A673 (cell line): Measurements from ENCODE around the gene KIRREL3.
"Not testable (repeated sequence)": the region's sequence is repeated elsewhere in the genome, so short reads cannot be mapped to it uniquely, and the experiment has no call there.

Experiments
- EZH2 ChIP-seq: fragments of 200-600 bp; sonication (generic); IDR thresholded peaks from 2 replicates; pipeline ENCODE4 v1.6.1; 2017; ENCODE audit warnings: borderline replicate concordance, low read depth, mild to moderate bottlenecking, mixed read lengths, antibody characterized with exemption, low read length; ENCODE audit not compliant: poor library complexity, severe bottlenecking
- TF ChIP-seq, protein P1 (sequence below): fragments of 300-800, 200-600 bp; sonication (generic); conservative IDR thresholded peaks from 2 replicates; pipeline ENCODE4 v1.5.1; 2017; ENCODE audit warnings: low read depth, mild to moderate bottlenecking, antibody characterized with exemption, low read length, moderate library complexity, mixed read lengths

DNA sequence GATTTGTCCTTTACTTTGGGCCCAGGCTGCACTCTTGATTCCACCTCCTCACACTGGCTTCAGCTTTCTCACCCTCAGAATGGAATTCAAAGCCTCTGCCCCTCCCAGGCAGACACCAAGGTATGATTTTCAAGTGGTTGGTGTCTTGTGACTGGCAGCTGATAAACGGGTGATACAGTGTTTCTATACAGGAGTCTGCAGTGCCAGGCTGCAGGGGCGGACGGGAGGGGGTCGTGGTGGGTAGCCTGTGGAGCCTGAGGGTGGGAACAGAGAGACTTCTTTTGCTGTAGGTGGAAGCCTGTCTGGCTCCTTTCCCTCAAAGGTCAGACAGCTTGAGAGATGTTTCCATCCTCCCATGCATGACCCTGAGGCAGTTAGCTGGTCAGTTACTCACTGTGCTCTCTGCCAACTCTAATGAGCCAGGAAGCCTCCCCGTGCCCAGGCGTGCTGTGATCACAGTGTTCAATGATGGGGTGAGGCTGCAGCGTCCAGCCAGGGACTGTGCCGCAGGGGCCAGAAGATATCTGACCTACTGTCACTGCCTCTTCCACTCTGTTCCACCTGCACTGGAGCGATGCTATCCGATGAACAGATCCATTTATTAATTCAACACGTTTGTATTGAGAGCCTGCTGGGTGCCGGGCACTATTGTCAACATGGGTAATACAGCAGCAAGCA lies 627.0 kb downstream of the KIRREL3 start:
- TF ChIP-seq, protein P1, sequence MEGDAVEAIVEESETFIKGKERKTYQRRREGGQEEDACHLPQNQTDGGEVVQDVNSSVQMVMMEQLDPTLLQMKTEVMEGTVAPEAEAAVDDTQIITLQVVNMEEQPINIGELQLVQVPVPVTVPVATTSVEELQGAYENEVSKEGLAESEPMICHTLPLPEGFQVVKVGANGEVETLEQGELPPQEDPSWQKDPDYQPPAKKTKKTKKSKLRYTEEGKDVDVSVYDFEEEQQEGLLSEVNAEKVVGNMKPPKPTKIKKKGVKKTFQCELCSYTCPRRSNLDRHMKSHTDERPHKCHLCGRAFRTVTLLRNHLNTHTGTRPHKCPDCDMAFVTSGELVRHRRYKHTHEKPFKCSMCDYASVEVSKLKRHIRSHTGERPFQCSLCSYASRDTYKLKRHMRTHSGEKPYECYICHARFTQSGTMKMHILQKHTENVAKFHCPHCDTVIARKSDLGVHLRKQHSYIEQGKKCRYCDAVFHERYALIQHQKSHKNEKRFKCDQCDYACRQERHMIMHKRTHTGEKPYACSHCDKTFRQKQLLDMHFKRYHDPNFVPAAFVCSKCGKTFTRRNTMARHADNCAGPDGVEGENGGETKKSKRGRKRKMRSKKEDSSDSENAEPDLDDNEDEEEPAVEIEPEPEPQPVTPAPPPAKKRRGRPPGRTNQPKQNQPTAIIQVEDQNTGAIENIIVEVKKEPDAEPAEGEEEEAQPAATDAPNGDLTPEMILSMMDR: not testable (repeated sequence)
- TF ChIP-seq EZH2: not testable (repeated sequence)
